GM12878 (cell line): ENCODE data around the gene CRACDL.

Experiments used
- BHLHE40 ChIP-seq, 2 experiments: fragments of 450-650 bp in 1 of 2; IDR thresholded peaks; 2 replicates each; pipeline ENCODE4 v1.6.1; 2011 to 2017; ENCODE audit warnings: low read depth in 2 of 2, borderline replicate concordance in 1 of 2, improper control_type of control experiment in 1 of 2, low read length in 1 of 2, mild to moderate bottlenecking in 1 of 2
- BRCA1 ChIP-seq: IDR thresholded peaks from 2 replicates; pipeline ENCODE4 v1.6.1; 2011; ENCODE audit warnings: low read depth, low read length, improper control_type of control experiment
- EP300 ChIP-seq, 2 experiments: fragments of 150-350 bp in 1 of 2; IDR thresholded peaks; 2 replicates each; pipeline ENCODE4 v1.6.1; 2011 to 2012; ENCODE audit warnings: low read depth in 2 of 2, low read length in 2 of 2, borderline replicate concordance in 1 of 2, improper control_type of control experiment in 1 of 2, inconsistent platforms in 1 of 2; ENCODE audit not compliant: control insufficient read depth in 1 of 2
- JUND ChIP-seq: IDR thresholded peaks from 2 replicates; pipeline ENCODE4 v1.6.1; 2012; ENCODE audit warnings: low read depth, mild to moderate bottlenecking, low read length, improper control_type of control experiment, moderate library complexity
- MTA3 ChIP-seq: IDR thresholded peaks from 2 replicates; pipeline ENCODE4 v1.6.1; 2012; ENCODE audit warnings: low read length, inconsistent platforms, borderline replicate concordance
- SRF ChIP-seq, 2 experiments: IDR thresholded peaks; 2 replicates each; pipeline ENCODE4 v1.6.1; 2011; ENCODE audit warnings: low read depth in 2 of 2, low read length in 2 of 2, mild to moderate bottlenecking in 1 of 2, moderate library complexity in 1 of 2
- SUPT20H ChIP-seq: IDR thresholded peaks from 2 replicates; pipeline ENCODE4 v1.6.1; 2011; ENCODE audit warnings: low read depth, mild to moderate bottlenecking, low read length, moderate library complexity, borderline replicate concordance; ENCODE audit not compliant: control insufficient read depth
- SUZ12 ChIP-seq: fragments of 200-600 bp; sonication (generic); IDR thresholded peaks from one replicate; pipeline ENCODE4 v1.6.1; 2018; ENCODE audit warnings: antibody characterized with exemption, mild to moderate bottlenecking; ENCODE audit not compliant: unreplicated experiment
- TF ChIP-seq, protein P1 (sequence below): IDR thresholded peaks from 2 replicates; pipeline ENCODE4 v1.6.1; 2012; ENCODE audit warnings: mild to moderate bottlenecking, low read depth, low read length
- TF ChIP-seq, protein P2 (sequence below), 3 experiments: IDR thresholded peaks in 2 of 3; conservative IDR thresholded peaks in 1 of 3; 2 replicates each; pipeline ENCODE4 v1.5.1; 2011; ENCODE audit warnings: low read depth in 3 of 3, low read length in 3 of 3, mild to moderate bottlenecking in 3 of 3, control low read depth in 2 of 3, moderate library complexity in 2 of 3, inconsistent platforms in 1 of 3, mixed read lengths in 1 of 3; ENCODE audit not compliant: control insufficient read depth in 2 of 3, insufficient read depth in 1 of 3; ENCODE audit errors: extremely low read depth in 1 of 3

DNA sequence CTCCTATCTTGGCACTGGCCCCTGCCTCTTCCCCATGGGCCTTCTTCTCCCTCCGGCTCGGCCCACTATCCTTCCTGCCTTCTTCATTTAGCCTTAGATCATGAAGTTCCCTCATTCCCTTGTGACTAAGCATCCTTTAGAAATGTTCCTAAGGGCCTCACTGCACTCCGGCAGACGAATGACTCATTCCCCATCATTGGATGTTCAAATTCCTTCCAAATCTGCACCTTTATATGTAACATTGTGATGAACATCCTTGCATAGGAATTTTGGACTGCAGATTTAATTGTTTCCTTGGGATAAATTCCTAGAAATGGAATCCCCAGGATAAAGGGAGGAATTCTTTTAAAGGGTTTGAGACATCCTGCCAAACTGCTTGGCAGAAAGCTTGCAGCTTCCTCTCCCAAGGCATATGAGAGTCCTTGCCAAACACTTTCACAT lies 19.0 kb downstream of the CRACDL start:
- no peak for TF ChIP-seq MTA3
- TF ChIP-seq SRF (IDR thresholded peaks at IDR 0.05; ENCODE audit: low read depth in 2 of 2, low read length in 2 of 2), result no peak
- no peak for TF ChIP-seq SUPT20H
- no peak for TF ChIP-seq JUND
- no peak for TF ChIP-seq BHLHE40 (IDR thresholded peaks at IDR 0.05; ENCODE audit: borderline replicate concordance in 1 of 2, low read depth in 2 of 2, low read length in 1 of 2)
- TF ChIP-seq EP300 (IDR thresholded peaks at IDR 0.05; ENCODE audit: borderline replicate concordance in 1 of 2, control insufficient read depth in 1 of 2, low read depth in 2 of 2, low read length in 2 of 2), result no peak
- TF ChIP-seq, protein P1, sequence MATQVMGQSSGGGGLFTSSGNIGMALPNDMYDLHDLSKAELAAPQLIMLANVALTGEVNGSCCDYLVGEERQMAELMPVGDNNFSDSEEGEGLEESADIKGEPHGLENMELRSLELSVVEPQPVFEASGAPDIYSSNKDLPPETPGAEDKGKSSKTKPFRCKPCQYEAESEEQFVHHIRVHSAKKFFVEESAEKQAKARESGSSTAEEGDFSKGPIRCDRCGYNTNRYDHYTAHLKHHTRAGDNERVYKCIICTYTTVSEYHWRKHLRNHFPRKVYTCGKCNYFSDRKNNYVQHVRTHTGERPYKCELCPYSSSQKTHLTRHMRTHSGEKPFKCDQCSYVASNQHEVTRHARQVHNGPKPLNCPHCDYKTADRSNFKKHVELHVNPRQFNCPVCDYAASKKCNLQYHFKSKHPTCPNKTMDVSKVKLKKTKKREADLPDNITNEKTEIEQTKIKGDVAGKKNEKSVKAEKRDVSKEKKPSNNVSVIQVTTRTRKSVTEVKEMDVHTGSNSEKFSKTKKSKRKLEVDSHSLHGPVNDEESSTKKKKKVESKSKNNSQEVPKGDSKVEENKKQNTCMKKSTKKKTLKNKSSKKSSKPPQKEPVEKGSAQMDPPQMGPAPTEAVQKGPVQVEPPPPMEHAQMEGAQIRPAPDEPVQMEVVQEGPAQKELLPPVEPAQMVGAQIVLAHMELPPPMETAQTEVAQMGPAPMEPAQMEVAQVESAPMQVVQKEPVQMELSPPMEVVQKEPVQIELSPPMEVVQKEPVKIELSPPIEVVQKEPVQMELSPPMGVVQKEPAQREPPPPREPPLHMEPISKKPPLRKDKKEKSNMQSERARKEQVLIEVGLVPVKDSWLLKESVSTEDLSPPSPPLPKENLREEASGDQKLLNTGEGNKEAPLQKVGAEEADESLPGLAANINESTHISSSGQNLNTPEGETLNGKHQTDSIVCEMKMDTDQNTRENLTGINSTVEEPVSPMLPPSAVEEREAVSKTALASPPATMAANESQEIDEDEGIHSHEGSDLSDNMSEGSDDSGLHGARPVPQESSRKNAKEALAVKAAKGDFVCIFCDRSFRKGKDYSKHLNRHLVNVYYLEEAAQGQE, result no peak
- TF ChIP-seq, protein P2, sequence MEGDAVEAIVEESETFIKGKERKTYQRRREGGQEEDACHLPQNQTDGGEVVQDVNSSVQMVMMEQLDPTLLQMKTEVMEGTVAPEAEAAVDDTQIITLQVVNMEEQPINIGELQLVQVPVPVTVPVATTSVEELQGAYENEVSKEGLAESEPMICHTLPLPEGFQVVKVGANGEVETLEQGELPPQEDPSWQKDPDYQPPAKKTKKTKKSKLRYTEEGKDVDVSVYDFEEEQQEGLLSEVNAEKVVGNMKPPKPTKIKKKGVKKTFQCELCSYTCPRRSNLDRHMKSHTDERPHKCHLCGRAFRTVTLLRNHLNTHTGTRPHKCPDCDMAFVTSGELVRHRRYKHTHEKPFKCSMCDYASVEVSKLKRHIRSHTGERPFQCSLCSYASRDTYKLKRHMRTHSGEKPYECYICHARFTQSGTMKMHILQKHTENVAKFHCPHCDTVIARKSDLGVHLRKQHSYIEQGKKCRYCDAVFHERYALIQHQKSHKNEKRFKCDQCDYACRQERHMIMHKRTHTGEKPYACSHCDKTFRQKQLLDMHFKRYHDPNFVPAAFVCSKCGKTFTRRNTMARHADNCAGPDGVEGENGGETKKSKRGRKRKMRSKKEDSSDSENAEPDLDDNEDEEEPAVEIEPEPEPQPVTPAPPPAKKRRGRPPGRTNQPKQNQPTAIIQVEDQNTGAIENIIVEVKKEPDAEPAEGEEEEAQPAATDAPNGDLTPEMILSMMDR (IDR thresholded peaks at IDR 0.05 in 2 of 3, conservative IDR thresholded peaks at IDR 0.05 in 1 of 3; ENCODE audit: control insufficient read depth in 2 of 3, extremely low read depth in 1 of 3, insufficient read depth in 1 of 3, low read depth in 3 of 3, low read length in 3 of 3), result no peak
- TF ChIP-seq BRCA1, result no peak
- no peak for TF ChIP-seq SUZ12
